ENCODE results near the gene MFSD12. TPM values are rescaled to one million over a fixed set of nuclear protein-coding genes. Genes with fewer than 3 reads are reported as not detected.

The MFSD12 gene
- total and polyA plus RNA-seq, 7 donors, result 2.4 to 53.5 (median 22.1) TPM

- WGBS, 2 donors, result 86 to 90% methylated on average over 27 of the region's 27 CpGs
- no peak for DNase-seq
- intact Hi-C loops (cut with DNase I), result no loop called here
- Histone ChIP-seq H3K27me3 (no peaks in the 10 kb centered on the region), H3K4me1 (peaks cover 0 to 6% (median 2%) of the 10 kb centered on the region in 4 donors), H3K4me3 (peak overlapping the region in 1 of 4 donors; percentile 11), H3K9me3 (no peaks in the 10 kb centered on the region), H3K27ac (peak overlapping the region in 3 of 4 donors; percentile 52 to 66 (median 57)), H3K36me3 (peaks cover 18 to 54% (median 36%) of the 10 kb centered on the region in 4 donors)
- TF ChIP-seq POLR2AphosphoS5 (IDR thresholded peaks at IDR 0.05), result no peak
- no peak for TF ChIP-seq EP300 (IDR thresholded peaks at IDR 0.05)
- TF ChIP-seq, protein P1, sequence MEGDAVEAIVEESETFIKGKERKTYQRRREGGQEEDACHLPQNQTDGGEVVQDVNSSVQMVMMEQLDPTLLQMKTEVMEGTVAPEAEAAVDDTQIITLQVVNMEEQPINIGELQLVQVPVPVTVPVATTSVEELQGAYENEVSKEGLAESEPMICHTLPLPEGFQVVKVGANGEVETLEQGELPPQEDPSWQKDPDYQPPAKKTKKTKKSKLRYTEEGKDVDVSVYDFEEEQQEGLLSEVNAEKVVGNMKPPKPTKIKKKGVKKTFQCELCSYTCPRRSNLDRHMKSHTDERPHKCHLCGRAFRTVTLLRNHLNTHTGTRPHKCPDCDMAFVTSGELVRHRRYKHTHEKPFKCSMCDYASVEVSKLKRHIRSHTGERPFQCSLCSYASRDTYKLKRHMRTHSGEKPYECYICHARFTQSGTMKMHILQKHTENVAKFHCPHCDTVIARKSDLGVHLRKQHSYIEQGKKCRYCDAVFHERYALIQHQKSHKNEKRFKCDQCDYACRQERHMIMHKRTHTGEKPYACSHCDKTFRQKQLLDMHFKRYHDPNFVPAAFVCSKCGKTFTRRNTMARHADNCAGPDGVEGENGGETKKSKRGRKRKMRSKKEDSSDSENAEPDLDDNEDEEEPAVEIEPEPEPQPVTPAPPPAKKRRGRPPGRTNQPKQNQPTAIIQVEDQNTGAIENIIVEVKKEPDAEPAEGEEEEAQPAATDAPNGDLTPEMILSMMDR (IDR thresholded peaks at IDR 0.05), result no peak
- no peak for TF ChIP-seq POLR2A (IDR thresholded peaks at IDR 0.05)
Measured at GRCh38 chr19:3536429-3537100, 20.8 kb downstream of the MFSD12 start.

GRCh38 chr19:3535981-3536380 lies 21.4 kb downstream of the MFSD12 start:
- Histone ChIP-seq H3K36me3 (peaks cover 24 to 60% (median 41%) of the 10 kb centered on the region in 4 donors), H3K4me3 (no peak overlapping the region), H3K27ac (peak overlapping the region in 2 of 4 donors; percentile 31 to 57), H3K4me1 (peaks cover 0 to 6% (median 2%) of the 10 kb centered on the region in 4 donors), H3K9me3 (no peaks in the 10 kb centered on the region), H3K27me3 (no peaks in the 10 kb centered on the region)
- 87 to 90% methylated on average over 10 of the region's 10 CpGs for WGBS, 2 donors
- intact Hi-C loops (cut with DNase I), result no loop called here
- TF ChIP-seq POLR2A (IDR thresholded peaks at IDR 0.05), result no peak
- TF ChIP-seq EP300 (IDR thresholded peaks at IDR 0.05), result no peak
- TF ChIP-seq, protein P1 (IDR thresholded peaks at IDR 0.05), result no peak
- TF ChIP-seq POLR2AphosphoS5 (IDR thresholded peaks at IDR 0.05), result no peak
- DNase-seq, result no peak

DNA sequence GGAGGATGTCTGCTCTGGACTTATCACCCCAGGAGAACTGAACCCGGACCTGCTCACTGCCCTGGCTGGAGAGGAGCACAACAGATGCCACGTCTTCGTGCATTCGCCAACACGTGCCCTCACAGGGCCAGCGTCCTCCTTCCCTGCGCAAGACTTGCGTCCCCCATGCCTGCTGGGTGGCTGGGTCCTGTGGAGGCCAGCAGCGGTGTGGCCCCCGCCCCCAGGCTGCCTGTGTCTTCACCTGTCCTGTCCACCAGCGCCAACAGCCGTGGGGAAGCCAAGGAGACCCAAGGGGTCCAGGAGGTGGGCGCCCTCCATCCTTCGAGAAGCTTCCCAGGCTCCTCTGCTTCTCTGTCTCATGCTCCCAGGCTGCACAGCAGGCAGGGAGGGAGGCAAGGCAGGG lies 21.8 kb downstream of the MFSD12 start:
- intact Hi-C loops (cut with DNase I), result no loop called here
- H3K36me3 ChIP-seq, result peaks cover 27 to 64% (median 43%) of the 10 kb centered on the region in 4 donors
- H3K27me3 ChIP-seq, result no peaks in the 10 kb centered on the region
- H3K9me3 ChIP-seq, result no peaks in the 10 kb centered on the region
- TF ChIP-seq EP300 (IDR thresholded peaks at IDR 0.05) (no peak), POLR2AphosphoS5 (IDR thresholded peaks at IDR 0.05) (no peak), POLR2A (IDR thresholded peaks at IDR 0.05) (no peak)
- TF ChIP-seq, protein P1 (IDR thresholded peaks at IDR 0.05), result no peak
- 96% methylated on average over 14 of the region's 14 CpGs for WGBS, 2 donors
- no peak for DNase-seq
- H3K27ac ChIP-seq, result peak overlapping the region in 1 of 4 donors; percentile 31
- H3K4me1 ChIP-seq, result peaks cover 0 to 6% (median 2%) of the 10 kb centered on the region in 4 donors
- no peak overlapping the region for H3K4me3 ChIP-seq

- DNase-seq, result no peak
- intact Hi-C loops (cut with DNase I), result no loop called here
- Histone ChIP-seq H3K9me3 (no peaks in the 10 kb centered on the region), H3K4me3 (no peak overlapping the region), H3K27me3 (no peaks in the 10 kb centered on the region), H3K4me1 (peaks cover 0 to 6% (median 2%) of the 10 kb centered on the region in 4 donors), H3K36me3 (peaks cover 27 to 66% (median 43%) of the 10 kb centered on the region in 4 donors), H3K27ac (no peak overlapping the region)
- WGBS, 2 donors, result 93 to 96% methylated on average over 9 of the region's 9 CpGs
- no peak for TF ChIP-seq EP300 (IDR thresholded peaks at IDR 0.05)
Measured at GRCh38 chr19:3535235-3535535, 22.2 kb downstream of the MFSD12 start.

DNA sequence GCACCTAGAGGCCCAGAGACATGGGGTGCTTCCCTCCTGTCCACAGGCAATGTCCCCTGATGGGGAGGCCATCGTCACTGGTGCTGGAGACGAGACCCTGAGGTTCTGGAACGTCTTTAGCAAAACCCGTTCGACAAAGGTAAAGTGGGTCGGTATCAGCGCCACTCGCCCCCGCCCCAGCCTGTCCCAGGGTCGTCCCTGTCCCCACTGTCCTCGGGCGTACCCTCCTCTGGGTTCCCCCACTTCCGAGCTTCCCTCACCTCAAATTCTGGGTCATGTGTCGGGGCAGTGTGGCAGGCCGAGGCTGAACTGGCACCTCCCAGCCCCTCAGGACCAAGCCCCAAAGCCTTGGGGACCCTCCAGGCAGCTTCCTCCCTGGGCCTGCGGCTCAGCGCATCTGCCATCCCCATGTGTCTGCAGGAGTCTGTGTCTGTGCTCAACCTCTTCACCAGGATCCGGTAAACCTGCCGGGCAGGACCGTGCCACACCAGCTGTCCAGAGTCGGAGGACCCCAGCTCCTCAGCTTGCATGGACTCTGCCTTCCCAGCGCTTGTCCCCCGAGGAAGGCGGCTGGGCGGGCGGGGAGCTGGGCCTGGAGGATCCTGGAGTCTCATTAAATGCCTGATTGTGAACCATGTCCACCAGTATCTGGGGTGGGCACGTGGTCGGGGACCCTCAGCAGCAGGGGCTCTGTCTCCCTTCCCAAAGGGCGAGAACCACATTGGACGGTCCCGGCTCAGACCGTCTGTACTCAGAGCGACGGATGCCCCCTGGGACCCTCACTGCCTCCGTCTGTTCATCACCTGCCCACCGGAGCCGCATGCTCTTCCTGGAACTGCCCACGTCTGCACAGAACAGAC lies 22.8 kb downstream of the MFSD12 start:
- H3K27me3 ChIP-seq, result no peaks in the 10 kb centered on the region
- H3K4me3 ChIP-seq, result no peak overlapping the region
- peaks cover 27 to 64% (median 43%) of the 10 kb centered on the region in 4 donors for H3K36me3 ChIP-seq
- DNase-seq, result no peak
- 92 to 96% methylated on average over 38 of the region's 38 CpGs for WGBS, 2 donors
- peaks cover 0 to 6% (median 2%) of the 10 kb centered on the region in 4 donors for H3K4me1 ChIP-seq
- no peak overlapping the region for H3K27ac ChIP-seq
- intact Hi-C loops (cut with DNase I), result no loop called here
- H3K9me3 ChIP-seq, result no peaks in the 10 kb centered on the region
- TF ChIP-seq POLR2AphosphoS5 (IDR thresholded peaks at IDR 0.05) (no peak), POLR2A (IDR thresholded peaks at IDR 0.05) (no peak), EP300 (IDR thresholded peaks at IDR 0.05) (no peak)
- TF ChIP-seq, protein P1 (IDR thresholded peaks at IDR 0.05), result no peak
